Caco-2 (cell line): ENCODE measurements around the gene PDCD11. TPM values are rescaled to one million over a fixed set of nuclear protein-coding genes. Genes with fewer than 3 reads are reported as not detected.
"Not testable (repeated sequence)": the region's sequence is repeated elsewhere in the genome, so short reads cannot be mapped to it uniquely, and the experiment has no call there.

ENCODE experiments used
- BruUV-seq: library from RNA; stranded (reverse); fragments of 400-500 nt; replicated peaks from 2 replicates; lab custom pipeline; 2021; lab: Mats Ljungman, UMichigan
- CTCF ChIA-PET: fragments of 300-600 bp; sonication (Branson Sonifier 250); formaldehyde crosslinking; loops from one replicate; lab custom pipeline; 2022; ENCODE audit warnings: antibody characterized with exemption; lab: Charles Lee
- POLR2A ChIA-PET: fragments of 300-600 bp; sonication (Branson Sonifier 250); formaldehyde crosslinking; loops from one replicate; lab custom pipeline; 2022; ENCODE audit warnings: antibody characterized with exemption; lab: Charles Lee
- DNase-seq, 2 experiments: peaks; one replicate each; pipeline versions ENCODE4 v3.0.0 to v3.0.0-alpha.2; 2020 to 2022
- H3K27me3 ChIP-seq: replicated peaks from 2 replicates; pipeline ENCODE4 v1.6.0; 2011; ENCODE audit warnings: low read length; ENCODE audit not compliant: control insufficient read depth, insufficient read depth
- H3K36me3 ChIP-seq: 2 replicates; pipeline ENCODE4 v1.5.1; 2011; ENCODE audit warnings: low read length; ENCODE audit not compliant: control insufficient read depth, insufficient read depth
- H3K4me1 ChIP-seq: fragments of 250-450 bp; sonication (Bioruptor Pico); 2 replicates; pipeline ENCODE4 v1.5.1; 2020; ENCODE audit warnings: mild to moderate bottlenecking
- H3K4me3 ChIP-seq: 2 replicates; pipeline ENCODE4 v1.5.1; 2011; ENCODE audit warnings: low read depth, mild to moderate bottlenecking, control low read depth, low read length
- H3K9me3 ChIP-seq: fragments of 250-450 bp; sonication (Bioruptor Pico); 2 replicates; pipeline ENCODE4 v1.5.1; 2020; ENCODE audit warnings: mild to moderate bottlenecking, moderate library complexity
- H3K27ac Mint-ChIP-seq: one replicate; pipeline ENCODE4 v1.8.0; 2022; ENCODE audit warnings: mixed read lengths; ENCODE audit not compliant: unreplicated experiment
- H3K27me3 Mint-ChIP-seq: one replicate; pipeline ENCODE4 v1.8.0; 2022; ENCODE audit warnings: mixed read lengths; ENCODE audit not compliant: insufficient read depth, unreplicated experiment
- H3K36me3 Mint-ChIP-seq: one replicate; pipeline ENCODE4 v1.8.0; 2022; ENCODE audit warnings: mild to moderate bottlenecking, mixed read lengths; ENCODE audit not compliant: insufficient read depth, unreplicated experiment
- H3K4me1 Mint-ChIP-seq: one replicate; pipeline ENCODE4 v1.8.0; 2022; ENCODE audit warnings: low read depth, mixed read lengths; ENCODE audit not compliant: unreplicated experiment
- H3K4me3 Mint-ChIP-seq: one replicate; pipeline ENCODE4 v1.8.0; 2022; ENCODE audit warnings: mild to moderate bottlenecking, moderate library complexity, mixed read lengths; ENCODE audit not compliant: unreplicated experiment
- H3K9me3 Mint-ChIP-seq: one replicate; pipeline ENCODE4 v1.8.0; 2022; ENCODE audit warnings: mixed read lengths; ENCODE audit not compliant: unreplicated experiment
- intact Hi-C: fragments of 100-400 bp; cut with micrococcal nuclease; formaldehyde crosslinking; loops from one replicate; pipeline ENCODE4 v1.10.0; 2022; ENCODE audit not compliant: unreplicated experiment
- total RNA-seq: library from RNA; stranded (reverse); gene quantifications from 2 replicates; pipeline ENCODE4 v1.2.3, GENCODE V29; 2022
- TF ChIP-seq, protein P1 (sequence below), 2 experiments: fragments of 200-600 bp in 1 of 2; IDR thresholded peaks; 1 replicate in 1 of 2; 2 replicates in 1 of 2; pipeline versions ENCODE4 v1.5.1 to v1.8.0; 2011 to 2022; ENCODE audit warnings: antibody characterized with exemption in 1 of 2, control low read depth in 1 of 2, inconsistent platforms in 1 of 2, low read depth in 1 of 2, low read length in 1 of 2, mild to moderate bottlenecking in 1 of 2, moderate library complexity in 1 of 2; ENCODE audit not compliant: insufficient read depth in 1 of 2, severe bottlenecking in 1 of 2, unreplicated experiment in 1 of 2

Gene PDCD11
- total RNA-seq, 1 experiment from 2014 or later, result 55.3 TPM

DNA sequence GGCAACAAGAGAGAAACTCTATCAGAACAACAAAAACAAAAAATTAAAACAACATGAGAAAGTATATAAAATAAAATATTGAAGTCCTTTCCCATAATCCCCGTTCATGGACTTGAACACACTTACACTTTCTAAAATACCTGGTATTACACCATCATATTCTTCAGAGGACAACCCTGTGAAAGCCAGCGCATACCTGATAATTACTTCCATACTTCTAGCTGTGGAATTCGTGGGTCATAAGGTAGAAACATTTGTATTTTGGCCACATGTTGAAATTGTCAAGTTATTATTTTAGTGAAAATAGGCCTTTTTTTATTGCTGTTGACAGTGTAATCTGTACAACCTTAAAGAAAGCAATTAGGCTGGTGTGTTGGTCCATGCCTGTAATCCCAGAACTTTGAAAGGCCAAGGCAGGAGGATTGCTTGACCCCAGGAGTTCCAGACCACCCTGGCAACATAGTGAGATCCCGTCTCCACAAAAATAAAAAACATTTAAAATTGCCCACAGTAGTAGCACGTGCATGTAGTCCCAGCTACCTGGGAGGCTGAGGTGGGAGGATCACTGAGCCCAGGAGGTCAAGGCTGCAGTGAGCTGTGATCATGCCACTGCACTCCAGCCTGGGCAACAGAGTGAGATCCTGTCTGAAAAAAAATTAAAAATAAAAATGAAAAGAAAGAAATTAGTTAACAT is 40.4 kb upstream of the PDCD11 start:
- no peaks in the 10 kb centered on the region for H3K9me3 Mint-ChIP-seq
- no peaks in the 10 kb centered on the region for H3K4me1 Mint-ChIP-seq
- no peaks in the 10 kb centered on the region; the same call in 1 of the 2 replicates for H3K4me1 ChIP-seq
- no peak overlapping the region for H3K4me3 Mint-ChIP-seq
- H3K27me3 ChIP-seq, result no peaks in the 10 kb centered on the region
- H3K4me3 ChIP-seq, result no peak overlapping the region
- no TSS peak for BruUV-seq
- DNase-seq, result no peak
- no peaks in the 10 kb centered on the region for H3K9me3 ChIP-seq
- no peaks in the 10 kb centered on the region for H3K27me3 Mint-ChIP-seq
- POLR2A ChIA-PET, result no interaction called here
- H3K27ac Mint-ChIP-seq, result no peak overlapping the region
- no peaks in the 10 kb centered on the region for H3K36me3 ChIP-seq
- TF ChIP-seq, protein P1, sequence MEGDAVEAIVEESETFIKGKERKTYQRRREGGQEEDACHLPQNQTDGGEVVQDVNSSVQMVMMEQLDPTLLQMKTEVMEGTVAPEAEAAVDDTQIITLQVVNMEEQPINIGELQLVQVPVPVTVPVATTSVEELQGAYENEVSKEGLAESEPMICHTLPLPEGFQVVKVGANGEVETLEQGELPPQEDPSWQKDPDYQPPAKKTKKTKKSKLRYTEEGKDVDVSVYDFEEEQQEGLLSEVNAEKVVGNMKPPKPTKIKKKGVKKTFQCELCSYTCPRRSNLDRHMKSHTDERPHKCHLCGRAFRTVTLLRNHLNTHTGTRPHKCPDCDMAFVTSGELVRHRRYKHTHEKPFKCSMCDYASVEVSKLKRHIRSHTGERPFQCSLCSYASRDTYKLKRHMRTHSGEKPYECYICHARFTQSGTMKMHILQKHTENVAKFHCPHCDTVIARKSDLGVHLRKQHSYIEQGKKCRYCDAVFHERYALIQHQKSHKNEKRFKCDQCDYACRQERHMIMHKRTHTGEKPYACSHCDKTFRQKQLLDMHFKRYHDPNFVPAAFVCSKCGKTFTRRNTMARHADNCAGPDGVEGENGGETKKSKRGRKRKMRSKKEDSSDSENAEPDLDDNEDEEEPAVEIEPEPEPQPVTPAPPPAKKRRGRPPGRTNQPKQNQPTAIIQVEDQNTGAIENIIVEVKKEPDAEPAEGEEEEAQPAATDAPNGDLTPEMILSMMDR (IDR thresholded peaks at IDR 0.05; ENCODE audit: insufficient read depth in 1 of 2, low read depth in 1 of 2, low read length in 1 of 2, severe bottlenecking in 1 of 2, unreplicated experiment in 1 of 2), result no peak
- CTCF ChIA-PET, result no interaction called here
- intact Hi-C loops, result no loop called here
- no peaks in the 10 kb centered on the region for H3K36me3 Mint-ChIP-seq

DNA sequence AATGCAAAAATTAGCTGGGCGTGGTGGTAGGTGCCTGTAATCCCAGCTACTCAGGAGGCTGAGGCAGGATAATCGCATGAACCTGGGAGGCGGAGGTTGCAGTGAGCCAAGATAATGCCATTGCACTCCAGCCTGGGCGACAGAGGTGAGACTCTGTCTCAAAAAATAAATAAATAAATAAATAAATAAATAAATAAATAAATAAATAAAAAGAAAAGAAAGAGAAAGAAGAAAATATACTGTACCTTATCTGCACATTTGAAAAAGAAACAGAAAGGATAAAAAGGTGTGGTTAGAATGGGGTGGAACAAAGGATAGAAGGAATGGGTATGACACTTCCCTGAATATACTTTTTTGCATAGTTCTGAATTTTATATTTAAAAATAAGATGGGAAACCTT is 36.9 kb upstream of the PDCD11 start:
- H3K27me3 ChIP-seq, CTCF ChIA-PET, H3K9me3 Mint-ChIP-seq, H3K27ac Mint-ChIP-seq, H3K27me3 Mint-ChIP-seq, intact Hi-C loops, H3K9me3 ChIP-seq, H3K4me3 Mint-ChIP-seq, DNase-seq, H3K4me1 ChIP-seq, H3K4me3 ChIP-seq, H3K36me3 Mint-ChIP-seq, H3K36me3 ChIP-seq, BruUV-seq, POLR2A ChIA-PET, H3K4me1 Mint-ChIP-seq: not testable (repeated sequence)

DNA sequence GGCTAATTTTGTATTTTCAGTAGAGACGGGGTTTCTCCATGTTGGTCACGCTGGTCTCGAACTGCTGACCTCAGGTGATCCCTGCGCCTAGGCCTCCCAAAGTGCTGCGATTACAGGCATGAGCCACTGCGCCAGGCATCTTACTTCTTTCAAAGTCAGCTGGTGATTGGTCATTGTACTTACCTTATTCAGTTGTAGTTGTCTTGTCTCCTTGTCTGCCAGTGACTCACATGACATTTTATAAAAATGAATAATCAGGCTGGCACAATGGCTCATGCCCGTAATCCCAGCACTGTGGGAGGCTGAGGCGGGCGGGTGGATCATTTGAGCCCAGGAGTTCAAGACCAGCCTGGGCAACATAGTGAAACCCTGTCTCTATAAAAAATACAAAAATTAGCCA is 35.6 kb upstream of the PDCD11 start:
- H3K4me3 Mint-ChIP-seq, CTCF ChIA-PET, H3K4me1 Mint-ChIP-seq, DNase-seq, BruUV-seq, H3K27ac Mint-ChIP-seq, H3K9me3 Mint-ChIP-seq, H3K27me3 ChIP-seq, H3K9me3 ChIP-seq, H3K36me3 Mint-ChIP-seq, H3K4me1 ChIP-seq, H3K4me3 ChIP-seq, H3K36me3 ChIP-seq, POLR2A ChIA-PET, H3K27me3 Mint-ChIP-seq: not testable (repeated sequence)
- intact Hi-C loops, result loop anchor here (1.0 kb wide), 1 partner anchor 9 kb away; the partner anchor contains the start of gene PCGF6

DNA sequence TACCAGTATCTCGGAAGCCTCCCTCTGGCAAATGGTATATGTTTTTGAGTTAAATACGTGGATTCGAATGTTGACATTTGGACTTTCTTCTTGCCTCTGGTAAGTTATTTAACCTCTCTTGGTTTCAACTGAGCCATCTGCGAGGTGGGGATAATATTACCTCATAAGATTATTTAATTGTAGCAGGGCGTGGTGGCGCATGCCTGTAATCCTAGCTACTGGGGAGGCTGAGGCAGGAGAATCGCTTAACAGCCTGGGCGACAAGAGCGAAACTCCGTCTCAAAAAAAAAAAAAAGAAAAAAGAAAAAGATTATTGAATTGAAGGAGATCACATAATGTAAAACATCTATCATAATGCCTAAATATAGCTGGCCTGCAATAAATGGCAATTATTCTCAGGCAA is 29.0 kb upstream of the PDCD11 start:
- TF ChIP-seq, protein P1 (IDR thresholded peaks at IDR 0.05; ENCODE audit: insufficient read depth in 1 of 2, low read depth in 1 of 2, low read length in 1 of 2, severe bottlenecking in 1 of 2, unreplicated experiment in 1 of 2), result no peak
- POLR2A ChIA-PET, result interaction anchor here (0.6 to 2.7 kb wide), 3 partner anchors 17 to 782 kb away, joined by 3 to 14 read pairs (median 10); partner anchors contain the start of genes ATP5MK, PCGF6 and PDCD11
- H3K4me1 ChIP-seq, result 0 out of 2 replicates have a peak, but pooled peaks cover 6% of the 10 kb centered on the region
- BruUV-seq, result TSS peak; percentile 100
- peak overlapping the region; percentile 82 for H3K4me3 ChIP-seq
- peak overlapping the region; percentile 97 for H3K4me3 Mint-ChIP-seq
- intact Hi-C loops, result loop anchor here (5.0 kb wide), 1 partner anchor 450 kb away; the partner anchor contains the start of gene CNNM2
- peaks cover 7% of the 10 kb centered on the region for H3K36me3 Mint-ChIP-seq
- H3K9me3 ChIP-seq, result no peaks in the 10 kb centered on the region
- DNase-seq, result peak in 1 of 2 experiments; percentile 10
- H3K9me3 Mint-ChIP-seq, result no peaks in the 10 kb centered on the region
- CTCF ChIA-PET, result no interaction called here
- no peaks in the 10 kb centered on the region for H3K27me3 ChIP-seq
- H3K27me3 Mint-ChIP-seq, result no peaks in the 10 kb centered on the region
- peak overlapping the region; percentile 89 for H3K27ac Mint-ChIP-seq
- H3K4me1 Mint-ChIP-seq, result no peaks in the 10 kb centered on the region
- H3K36me3 ChIP-seq, result no peaks in the 10 kb centered on the region
